HG02970 (cell line): Measurements from ENCODE around the gene CAPNS1.
"Not testable (repeated sequence)": the region's sequence is repeated elsewhere in the genome, so short reads cannot be mapped to it uniquely, and the experiment has no call there.

Experiments used
- ATAC-seq: cut with Tn5 transposase; IDR thresholded peaks from one replicate; pipeline ENCODE4 v1.9.1; 2021; ENCODE audit warnings: mild to moderate bottlenecking, moderate library complexity, moderate number of reproducible peaks; ENCODE audit not compliant: unreplicated experiment, low FRiP score

The CAPNS1 gene

GRCh38 chr19:36144624-36145023, 4.8 kb downstream of the CAPNS1 start:
- ATAC-seq, result no peak

- ATAC-seq, result no peak
Measured at GRCh38 chr19:36149673-36150406, 10.0 kb downstream of the CAPNS1 start.

GRCh38 chr19:36150586-36150985, 10.7 kb downstream of the CAPNS1 start:
- ATAC-seq, result no peak

- no peak for ATAC-seq
Measured at GRCh38 chr19:36151144-36152018, 11.5 kb downstream of the CAPNS1 start.

GRCh38 chr19:36152019-36152351, 12.1 kb downstream of the CAPNS1 start:
- no peak for ATAC-seq

GRCh38 chr19:36152352-36153091, 12.7 kb downstream of the CAPNS1 start, which contains the start of gene COX7A1:
Gene COX7A1 (minus strand): TSS chr19:36152447. CDS start chr19:36152407, 40 bp downstream.
- no peak for ATAC-seq

- no peak for ATAC-seq
Measured at GRCh38 chr19:36153126-36153525, 13.3 kb downstream of the CAPNS1 start.

GRCh38 chr19:36160821-36161596, 21.1 kb downstream of the CAPNS1 start:
- no peak for ATAC-seq

GRCh38 chr19:36163813-36164212, 23.9 kb downstream of the CAPNS1 start:
- no peak for ATAC-seq

- ATAC-seq, result no peak
Measured at GRCh38 chr19:36169084-36169760, 29.4 kb downstream of the CAPNS1 start.

GRCh38 chr19:36172852-36173251, 33.0 kb downstream of the CAPNS1 start:
- ATAC-seq, result no peak

- not testable (repeated sequence) for ATAC-seq
Measured at GRCh38 chr19:36173846-36174245, 34.0 kb downstream of the CAPNS1 start.

GRCh38 chr19:36179077-36179476, 39.2 kb downstream of the CAPNS1 start:
- ATAC-seq, result not testable (repeated sequence)

GRCh38 chr19:36182612-36183244, 42.9 kb downstream of the CAPNS1 start:
- no peak for ATAC-seq

GRCh38 chr19:36183245-36183628, 43.4 kb downstream of the CAPNS1 start:
- ATAC-seq, result no peak

- ATAC-seq, result not testable (repeated sequence)
Measured at GRCh38 chr19:36186722-36187121, 46.9 kb downstream of the CAPNS1 start.

GRCh38 chr19:36196249-36196648, 56.4 kb downstream of the CAPNS1 start:
- no peak for ATAC-seq

- ATAC-seq, result no peak
Measured at GRCh38 chr19:36198119-36198518, 58.3 kb downstream of the CAPNS1 start.
